Hepatocyte (in vitro differentiated cells): ENCODE results near the gene CGRRF1.

ENCODE experiments used
- EZH2 ChIP-seq: fragments of 200-600 bp; sonication (generic); IDR thresholded peaks from 2 replicates; pipeline ENCODE4 v1.6.1; 2016; ENCODE audit warnings: antibody characterized with exemption, mild to moderate bottlenecking, borderline replicate concordance
- TF ChIP-seq, protein P1 (sequence below): fragments of 200-600 bp; sonication (generic); IDR thresholded peaks from 2 replicates; pipeline ENCODE4 v1.5.1; 2016; ENCODE audit warnings: antibody characterized with exemption, mild to moderate bottlenecking; ENCODE audit not compliant: poor library complexity

DNA sequence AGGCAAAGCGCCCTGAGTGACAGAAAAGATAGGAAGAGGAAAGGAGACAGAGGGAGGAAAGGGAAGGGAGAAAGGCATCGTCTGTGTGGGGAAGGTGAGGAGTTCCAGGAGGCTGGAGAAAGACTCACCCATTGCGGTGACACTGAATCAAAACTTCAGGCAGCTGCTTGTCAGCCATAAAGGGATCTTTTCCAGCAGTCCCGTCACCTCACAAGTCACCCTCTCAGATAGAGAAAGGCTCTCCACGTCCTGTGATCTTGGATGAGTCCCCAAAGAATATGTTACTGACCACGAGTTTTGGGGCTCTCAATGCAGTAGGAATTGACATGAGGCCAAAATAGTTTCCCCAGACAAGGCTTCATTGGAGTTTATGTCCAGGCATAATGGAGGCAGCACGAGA lies 11.1 kb upstream of the CGRRF1 start:
- TF ChIP-seq EZH2: no peak
- TF ChIP-seq, protein P1, sequence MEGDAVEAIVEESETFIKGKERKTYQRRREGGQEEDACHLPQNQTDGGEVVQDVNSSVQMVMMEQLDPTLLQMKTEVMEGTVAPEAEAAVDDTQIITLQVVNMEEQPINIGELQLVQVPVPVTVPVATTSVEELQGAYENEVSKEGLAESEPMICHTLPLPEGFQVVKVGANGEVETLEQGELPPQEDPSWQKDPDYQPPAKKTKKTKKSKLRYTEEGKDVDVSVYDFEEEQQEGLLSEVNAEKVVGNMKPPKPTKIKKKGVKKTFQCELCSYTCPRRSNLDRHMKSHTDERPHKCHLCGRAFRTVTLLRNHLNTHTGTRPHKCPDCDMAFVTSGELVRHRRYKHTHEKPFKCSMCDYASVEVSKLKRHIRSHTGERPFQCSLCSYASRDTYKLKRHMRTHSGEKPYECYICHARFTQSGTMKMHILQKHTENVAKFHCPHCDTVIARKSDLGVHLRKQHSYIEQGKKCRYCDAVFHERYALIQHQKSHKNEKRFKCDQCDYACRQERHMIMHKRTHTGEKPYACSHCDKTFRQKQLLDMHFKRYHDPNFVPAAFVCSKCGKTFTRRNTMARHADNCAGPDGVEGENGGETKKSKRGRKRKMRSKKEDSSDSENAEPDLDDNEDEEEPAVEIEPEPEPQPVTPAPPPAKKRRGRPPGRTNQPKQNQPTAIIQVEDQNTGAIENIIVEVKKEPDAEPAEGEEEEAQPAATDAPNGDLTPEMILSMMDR: no peak
